Astrocyte (in vitro differentiated cells and primary cell): ENCODE data around the gene CPXM2. TPM values are rescaled to one million over a fixed set of nuclear protein-coding genes. Genes with fewer than 3 reads are reported as not detected.

Source experiments
- DNase-seq: peaks from one replicate; pipeline ENCODE4 v3.0.0-alpha.2; 2010; ENCODE audit warnings: low read depth
- FAIRE-seq: peaks from 2 replicates; lab custom pipeline; 2011; peaks lifted over from hg19 to GRCh38; lab: Jason Lieb, UNC
- H2AFZ ChIP-seq: 2 replicates; pipeline ENCODE4 v1.6.0; 2012; ENCODE audit warnings: low read depth, low read length, inconsistent platforms
- H3K27ac ChIP-seq: 2 replicates; pipeline ENCODE4 v1.5.1; 2011; ENCODE audit warnings: low read depth, low read length, inconsistent platforms
- H3K27me3 ChIP-seq: 2 replicates; pipeline ENCODE4 v1.6.0; 2011; ENCODE audit warnings: low read length, inconsistent platforms; ENCODE audit not compliant: insufficient read depth
- H3K36me3 ChIP-seq: 2 replicates; pipeline ENCODE4 v1.5.1; 2011; ENCODE audit warnings: low read length, inconsistent platforms; ENCODE audit not compliant: insufficient read depth
- H3K4me1 ChIP-seq: 2 replicates; pipeline ENCODE4 v1.5.1; 2011; ENCODE audit warnings: low read length, inconsistent platforms; ENCODE audit not compliant: insufficient read depth
- H3K4me2 ChIP-seq: 2 replicates; pipeline ENCODE4 v1.6.0; 2012; ENCODE audit warnings: low read length, inconsistent platforms
- H3K4me3 ChIP-seq: 2 replicates; pipeline ENCODE4 v1.5.1; 2011; ENCODE audit warnings: low read depth, mild to moderate bottlenecking, low read length, inconsistent platforms; ENCODE audit not compliant: insufficient read depth
- H3K79me2 ChIP-seq: 2 replicates; pipeline ENCODE4 v1.6.0; 2012; ENCODE audit warnings: mild to moderate bottlenecking, low read length, inconsistent platforms; ENCODE audit not compliant: insufficient read depth
- H3K9ac ChIP-seq: 2 replicates; pipeline ENCODE4 v1.6.0; 2012; ENCODE audit warnings: mild to moderate bottlenecking, low read length, inconsistent platforms
- H3K9me3 ChIP-seq: 2 replicates; pipeline ENCODE4 v1.5.1; 2012; ENCODE audit warnings: low read depth, mild to moderate bottlenecking, low read length, inconsistent platforms; ENCODE audit not compliant: insufficient read depth
- H4K20me1 ChIP-seq: 2 replicates; pipeline ENCODE4 v1.6.0; 2012; ENCODE audit warnings: low read length, inconsistent platforms; ENCODE audit not compliant: insufficient read depth
- H3K27ac Mint-ChIP-seq: one replicate; pipeline ENCODE4 v1.8.0; 2021; ENCODE audit warnings: mild to moderate bottlenecking, mixed read lengths; ENCODE audit not compliant: unreplicated experiment
- H3K27me3 Mint-ChIP-seq: one replicate; pipeline ENCODE4 v1.8.0; 2021; ENCODE audit warnings: low read depth, mixed read lengths; ENCODE audit not compliant: unreplicated experiment
- H3K36me3 Mint-ChIP-seq: one replicate; pipeline ENCODE4 v1.8.0; 2021; ENCODE audit warnings: low read depth, mixed read lengths; ENCODE audit not compliant: unreplicated experiment
- H3K4me1 Mint-ChIP-seq: one replicate; pipeline ENCODE4 v1.8.0; 2021; ENCODE audit warnings: low read depth, mixed read lengths; ENCODE audit not compliant: unreplicated experiment
- H3K4me3 Mint-ChIP-seq: one replicate; pipeline ENCODE4 v1.8.0; 2021; ENCODE audit warnings: mild to moderate bottlenecking, moderate library complexity, mixed read lengths; ENCODE audit not compliant: unreplicated experiment
- H3K9me3 Mint-ChIP-seq: one replicate; pipeline ENCODE4 v1.8.0; 2021; ENCODE audit warnings: mild to moderate bottlenecking, mixed read lengths; ENCODE audit not compliant: unreplicated experiment
- EZH2 ChIP-seq: IDR thresholded peaks from 2 replicates; pipeline ENCODE4 v1.6.1; 2012; ENCODE audit warnings: mild to moderate bottlenecking, low read length, inconsistent platforms; ENCODE audit not compliant: insufficient read depth
- total RNA-seq: library from RNA; stranded (reverse); gene quantifications from 2 replicates; pipeline ENCODE4 v1.2.1, GENCODE V29; 2021
- TF ChIP-seq, protein P1 (sequence below): IDR thresholded peaks from 2 replicates; pipeline ENCODE4 v1.5.1; 2011; ENCODE audit warnings: low read depth, mild to moderate bottlenecking, inconsistent platforms, low read length, moderate library complexity; ENCODE audit not compliant: insufficient read depth

The CPXM2 gene
- total RNA-seq, 1 donor from 2014 or later = 5.2 TPM

DNA sequence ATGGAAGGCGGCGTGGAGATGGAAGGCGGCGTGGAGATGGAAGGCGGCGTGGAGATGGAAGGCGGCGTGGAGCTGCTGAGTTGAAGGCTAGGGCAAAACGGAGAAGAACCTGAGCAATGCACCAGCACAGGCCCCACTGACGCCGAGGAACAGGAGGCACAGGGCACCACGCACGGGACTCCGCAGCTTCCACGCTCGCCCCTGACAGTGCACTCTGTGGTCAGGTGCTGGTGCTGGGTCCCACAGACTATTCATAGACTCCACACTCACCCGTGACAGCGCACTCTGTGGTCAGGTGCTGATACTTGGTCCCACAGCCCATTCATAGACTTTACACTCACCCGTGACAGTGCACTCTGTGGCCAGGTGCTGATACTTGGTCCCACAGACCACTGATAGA is 34.0 kb downstream of the CPXM2 start:
- Histone ChIP-seq H4K20me1 (no peaks in the 10 kb centered on the region), H3K27me3 (no peaks in the 10 kb centered on the region), H3K4me3 (no peak overlapping the region), H3K36me3 (no peaks in the 10 kb centered on the region), H3K9ac (no peak overlapping the region), H3K4me2 (no peak overlapping the region), H3K27ac (no peak overlapping the region), H3K9me3 (no peaks in the 10 kb centered on the region), H3K4me1 (no peaks in the 10 kb centered on the region), H3K79me2 (no peaks in the 10 kb centered on the region), H2AFZ (no peak overlapping the region)
- FAIRE-seq (no peak), DNase-seq (no peak)
- H3K9me3 Mint-ChIP-seq = peaks cover 3% of the 10 kb centered on the region
- no peak overlapping the region for H3K4me3 Mint-ChIP-seq
- peaks cover 14% of the 10 kb centered on the region for H3K27me3 Mint-ChIP-seq
- peaks cover 3% of the 10 kb centered on the region for H3K36me3 Mint-ChIP-seq
- peak overlapping the region; percentile 31 for H3K27ac Mint-ChIP-seq
- peaks cover 10% of the 10 kb centered on the region for H3K4me1 Mint-ChIP-seq
- TF ChIP-seq EZH2 = no peak
- TF ChIP-seq, protein P1, sequence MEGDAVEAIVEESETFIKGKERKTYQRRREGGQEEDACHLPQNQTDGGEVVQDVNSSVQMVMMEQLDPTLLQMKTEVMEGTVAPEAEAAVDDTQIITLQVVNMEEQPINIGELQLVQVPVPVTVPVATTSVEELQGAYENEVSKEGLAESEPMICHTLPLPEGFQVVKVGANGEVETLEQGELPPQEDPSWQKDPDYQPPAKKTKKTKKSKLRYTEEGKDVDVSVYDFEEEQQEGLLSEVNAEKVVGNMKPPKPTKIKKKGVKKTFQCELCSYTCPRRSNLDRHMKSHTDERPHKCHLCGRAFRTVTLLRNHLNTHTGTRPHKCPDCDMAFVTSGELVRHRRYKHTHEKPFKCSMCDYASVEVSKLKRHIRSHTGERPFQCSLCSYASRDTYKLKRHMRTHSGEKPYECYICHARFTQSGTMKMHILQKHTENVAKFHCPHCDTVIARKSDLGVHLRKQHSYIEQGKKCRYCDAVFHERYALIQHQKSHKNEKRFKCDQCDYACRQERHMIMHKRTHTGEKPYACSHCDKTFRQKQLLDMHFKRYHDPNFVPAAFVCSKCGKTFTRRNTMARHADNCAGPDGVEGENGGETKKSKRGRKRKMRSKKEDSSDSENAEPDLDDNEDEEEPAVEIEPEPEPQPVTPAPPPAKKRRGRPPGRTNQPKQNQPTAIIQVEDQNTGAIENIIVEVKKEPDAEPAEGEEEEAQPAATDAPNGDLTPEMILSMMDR = no peak

DNA sequence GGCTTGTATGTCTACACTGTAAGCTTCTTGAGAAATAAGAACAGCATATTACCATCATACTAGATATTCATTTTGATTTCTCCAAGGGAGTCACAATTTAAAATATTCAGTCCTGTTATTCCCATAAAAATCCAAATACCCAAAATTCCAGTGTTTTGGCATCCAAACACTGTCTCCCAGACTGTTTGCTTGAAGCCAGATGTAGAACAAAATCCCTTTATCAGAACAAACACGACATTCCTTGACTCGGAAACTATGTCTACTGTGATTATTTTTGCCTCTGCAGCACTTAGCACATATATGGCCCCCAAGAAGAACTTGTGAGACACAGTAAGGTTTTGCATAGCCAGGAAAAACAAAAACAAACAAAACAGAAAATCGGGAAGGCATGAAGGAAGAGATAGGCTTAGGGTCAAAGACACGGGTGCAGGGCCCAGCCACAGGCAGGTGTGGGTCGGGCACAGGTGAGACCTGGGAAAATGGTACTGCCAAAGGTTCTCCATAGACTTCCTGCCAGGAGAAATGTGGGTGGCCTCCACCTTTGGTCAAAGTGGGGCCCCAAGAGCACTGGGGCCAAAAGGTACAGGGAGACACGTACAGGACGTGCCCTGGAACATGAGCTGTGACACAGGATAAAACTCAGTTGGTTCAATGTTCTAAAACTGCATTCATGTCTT is 36.5 kb downstream of the CPXM2 start:
- Mint-ChIP-seq H3K36me3 (no peaks in the 10 kb centered on the region), H3K9me3 (peaks cover 2% of the 10 kb centered on the region), H3K27me3 (peaks cover 7% of the 10 kb centered on the region), H3K27ac (no peak overlapping the region), H3K4me3 (no peak overlapping the region), H3K4me1 (peaks cover 10% of the 10 kb centered on the region)
- no peaks in the 10 kb centered on the region for H3K27me3 ChIP-seq
- FAIRE-seq (no peak), DNase-seq (no peak)
- no peaks in the 10 kb centered on the region for H3K4me1 ChIP-seq
- H3K4me3 ChIP-seq = no peak overlapping the region
- no peaks in the 10 kb centered on the region for H3K9me3 ChIP-seq
- no peak overlapping the region for H3K9ac ChIP-seq
- no peaks in the 10 kb centered on the region for H3K79me2 ChIP-seq
- H3K4me2 ChIP-seq = no peak overlapping the region
- TF ChIP-seq, protein P1 = no peak
- TF ChIP-seq EZH2 = no peak
- H2AFZ ChIP-seq = no peak overlapping the region
- no peaks in the 10 kb centered on the region for H3K36me3 ChIP-seq
- H3K27ac ChIP-seq = no peak overlapping the region
- H4K20me1 ChIP-seq = no peaks in the 10 kb centered on the region

DNA sequence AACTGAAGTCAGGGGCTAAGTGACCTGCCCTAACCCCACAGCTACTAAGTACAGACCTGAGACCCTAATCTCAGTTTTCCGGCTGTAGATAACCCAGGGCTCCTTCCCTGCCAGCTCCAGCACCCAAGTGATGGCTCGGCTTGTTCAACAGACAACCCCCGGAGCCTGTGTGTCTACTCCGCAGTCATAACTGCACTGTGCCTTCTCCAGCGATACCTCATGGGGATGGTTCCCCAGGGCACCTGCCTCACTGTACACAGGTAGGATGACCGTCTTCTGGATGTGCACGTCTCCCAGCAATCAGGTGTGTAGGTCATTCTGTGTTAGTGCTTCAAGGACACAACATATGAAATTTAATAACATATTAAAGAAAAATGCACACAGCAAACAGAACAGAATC is 37.1 kb downstream of the CPXM2 start:
- DNase-seq (no peak), FAIRE-seq (no peak)
- Histone ChIP-seq H3K4me3 (no peak overlapping the region), H3K79me2 (no peaks in the 10 kb centered on the region), H3K9ac (no peak overlapping the region), H3K36me3 (no peaks in the 10 kb centered on the region), H3K4me2 (no peak overlapping the region), H4K20me1 (no peaks in the 10 kb centered on the region), H3K4me1 (no peaks in the 10 kb centered on the region), H3K27me3 (no peaks in the 10 kb centered on the region), H3K27ac (no peak overlapping the region), H3K9me3 (no peaks in the 10 kb centered on the region), H2AFZ (no peak overlapping the region)
- peaks cover 7% of the 10 kb centered on the region for H3K27me3 Mint-ChIP-seq
- no peak overlapping the region for H3K27ac Mint-ChIP-seq
- peaks cover 10% of the 10 kb centered on the region for H3K4me1 Mint-ChIP-seq
- no peaks in the 10 kb centered on the region for H3K36me3 Mint-ChIP-seq
- H3K9me3 Mint-ChIP-seq = peaks cover 2% of the 10 kb centered on the region
- TF ChIP-seq, protein P1 = no peak
- no peak for TF ChIP-seq EZH2
- no peak overlapping the region for H3K4me3 Mint-ChIP-seq
